A673 (cell line): ENCODE measurements around the gene TRIM41.

Source experiments
- EZH2 ChIP-seq: fragments of 200-600 bp; sonication (generic); IDR thresholded peaks from 2 replicates; pipeline ENCODE4 v1.6.1; 2017; ENCODE audit warnings: borderline replicate concordance, low read depth, mild to moderate bottlenecking, mixed read lengths, antibody characterized with exemption, low read length; ENCODE audit not compliant: poor library complexity, severe bottlenecking
- TF ChIP-seq, protein P1 (sequence below): fragments of 300-800, 200-600 bp; sonication (generic); conservative IDR thresholded peaks from 2 replicates; pipeline ENCODE4 v1.5.1; 2017; ENCODE audit warnings: low read depth, mild to moderate bottlenecking, antibody characterized with exemption, low read length, moderate library complexity, mixed read lengths

DNA sequence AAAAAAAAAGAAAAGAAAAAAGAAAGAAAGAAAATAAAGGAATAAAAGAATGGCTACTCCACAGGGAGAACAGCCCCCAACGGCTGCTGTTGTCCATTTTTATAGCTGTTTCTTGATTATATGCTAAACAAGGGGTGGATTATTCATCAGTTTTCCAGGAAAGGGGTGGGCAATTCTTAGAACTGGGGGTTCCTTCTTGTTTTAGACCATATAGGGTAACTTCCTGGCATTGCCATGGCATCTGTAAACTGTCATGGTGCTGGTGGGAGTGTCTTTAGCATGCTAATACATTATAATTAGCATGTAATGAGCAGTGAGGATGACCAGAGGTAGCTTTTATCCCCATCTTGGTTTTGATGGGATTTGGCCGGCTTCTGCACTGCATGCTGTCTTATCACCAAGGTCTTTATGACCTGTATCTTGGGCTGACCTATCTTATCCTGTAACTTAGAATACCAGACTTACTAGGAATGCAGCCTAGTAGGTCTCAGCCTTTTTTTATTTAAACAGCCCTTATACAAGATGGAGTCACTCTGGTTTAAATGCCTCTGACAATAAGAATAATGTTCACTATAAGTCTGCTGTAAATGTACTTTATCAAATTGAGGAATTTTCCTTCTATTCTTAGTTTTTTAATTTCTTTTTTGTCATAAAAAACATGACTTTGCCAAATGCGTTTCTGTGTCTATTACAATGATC is 46.7 kb upstream of the TRIM41 start:
- TF ChIP-seq, protein P1, sequence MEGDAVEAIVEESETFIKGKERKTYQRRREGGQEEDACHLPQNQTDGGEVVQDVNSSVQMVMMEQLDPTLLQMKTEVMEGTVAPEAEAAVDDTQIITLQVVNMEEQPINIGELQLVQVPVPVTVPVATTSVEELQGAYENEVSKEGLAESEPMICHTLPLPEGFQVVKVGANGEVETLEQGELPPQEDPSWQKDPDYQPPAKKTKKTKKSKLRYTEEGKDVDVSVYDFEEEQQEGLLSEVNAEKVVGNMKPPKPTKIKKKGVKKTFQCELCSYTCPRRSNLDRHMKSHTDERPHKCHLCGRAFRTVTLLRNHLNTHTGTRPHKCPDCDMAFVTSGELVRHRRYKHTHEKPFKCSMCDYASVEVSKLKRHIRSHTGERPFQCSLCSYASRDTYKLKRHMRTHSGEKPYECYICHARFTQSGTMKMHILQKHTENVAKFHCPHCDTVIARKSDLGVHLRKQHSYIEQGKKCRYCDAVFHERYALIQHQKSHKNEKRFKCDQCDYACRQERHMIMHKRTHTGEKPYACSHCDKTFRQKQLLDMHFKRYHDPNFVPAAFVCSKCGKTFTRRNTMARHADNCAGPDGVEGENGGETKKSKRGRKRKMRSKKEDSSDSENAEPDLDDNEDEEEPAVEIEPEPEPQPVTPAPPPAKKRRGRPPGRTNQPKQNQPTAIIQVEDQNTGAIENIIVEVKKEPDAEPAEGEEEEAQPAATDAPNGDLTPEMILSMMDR = no peak
- TF ChIP-seq EZH2 = no peak
